K562 (cell line): Measurements from ENCODE around the gene PILRA. TPM values are rescaled to one million over a fixed set of nuclear protein-coding genes. Genes with fewer than 3 reads are reported as not detected.
A peak's percentile ranks its signal among the peaks of the same experiment; 100 is the strongest.

Experiments used
- ARNT ChIP-seq, 2 experiments: fragments of 450-650 bp; IDR thresholded peaks; 2 replicates each; pipeline ENCODE4 v1.6.1; 2016; ENCODE audit warnings: mild to moderate bottlenecking in 1 of 2
- E2F8 ChIP-seq: fragments of 450-650 bp; IDR thresholded peaks from 2 replicates; pipeline ENCODE4 v1.7.1; 2018; ENCODE audit warnings: mild to moderate bottlenecking, low read depth; ENCODE audit not compliant: partially characterized antibody
- FUS ChIP-seq: fragments of 200-400 bp; formaldehyde crosslinking; optimal IDR thresholded peaks from 2 replicates; pipeline ENCODE3; 2017; ENCODE audit warnings: low read depth, low read length
- HNRNPK ChIP-seq: fragments of 200-400 bp; formaldehyde crosslinking; IDR thresholded peaks from one replicate; pipeline ENCODE4 v1.6.1; 2018; ENCODE audit warnings: mild to moderate bottlenecking, low read depth, low read length; ENCODE audit not compliant: poor library complexity, severe bottlenecking
- KLF16 ChIP-seq: IDR thresholded peaks from 2 replicates; pipeline ENCODE4 v1.6.1; 2016; ENCODE audit warnings: antibody characterized with exemption
- NCOA1 ChIP-seq: fragments of 450-650 bp; IDR thresholded peaks from 2 replicates; pipeline ENCODE4 v1.6.1; 2016; ENCODE audit warnings: low read depth
- NFATC3 ChIP-seq: fragments of 450-650 bp; IDR thresholded peaks from 2 replicates; pipeline ENCODE4 v1.6.1; 2017; ENCODE audit warnings: mild to moderate bottlenecking
- PRMT5 ChIP-seq: sonication (generic); formaldehyde crosslinking; IDR thresholded peaks from 2 replicates; pipeline ENCODE4 v1.5.0; 2020; ENCODE audit warnings: missing genetic modification reagents
- PYGO2 ChIP-seq: fragments of 450-650 bp; IDR thresholded peaks from 2 replicates; pipeline ENCODE4 v1.6.1; 2016; ENCODE audit warnings: mild to moderate bottlenecking, missing genetic modification characterization, moderate library complexity, missing compliant biosample characterization
- RBM22 ChIP-seq: fragments of 200-400 bp; formaldehyde crosslinking; IDR thresholded peaks from 2 replicates; pipeline ENCODE4 v1.6.1; 2018; ENCODE audit warnings: low read length, low read depth; ENCODE audit not compliant: poor library complexity, severe bottlenecking
- SMARCA4 ChIP-seq: fragments of 450-650 bp; IDR thresholded peaks from 2 replicates; pipeline ENCODE4 v1.6.1; 2016
- TBL1XR1 ChIP-seq, 2 experiments: IDR thresholded peaks; 2 replicates each; pipeline ENCODE4 v1.6.1; 2012; ENCODE audit warnings: improper control_type of control experiment in 2 of 2, low read length in 2 of 2, mild to moderate bottlenecking in 1 of 2
- U2AF2 ChIP-seq: fragments of 200-400 bp; formaldehyde crosslinking; optimal IDR thresholded peaks from 2 replicates; pipeline ENCODE3; 2017; ENCODE audit warnings: low read depth, mild to moderate bottlenecking, low read length
- XRCC3 ChIP-seq: fragments of 450-650 bp; IDR thresholded peaks from 2 replicates; pipeline ENCODE4 v1.6.1; 2017; ENCODE audit warnings: mild to moderate bottlenecking, moderate library complexity
- ZBTB26 ChIP-seq: fragments of 450-650 bp; formaldehyde crosslinking; IDR thresholded peaks from 2 replicates; pipeline ENCODE4 v1.4.0; 2022; ENCODE audit warnings: missing genetic modification characterization
- ZBTB5 ChIP-seq: fragments of 450-650 bp; IDR thresholded peaks from 2 replicates; pipeline ENCODE4 v1.6.1; 2017; ENCODE audit warnings: antibody characterized with exemption
- ZNF232 ChIP-seq: sonication (generic); formaldehyde crosslinking; IDR thresholded peaks from 2 replicates; pipeline ENCODE4 v1.8.0; 2022; ENCODE audit warnings: mild to moderate bottlenecking, missing genetic modification reagents
- ZNF583 ChIP-seq: fragments of 250-450 bp; sonication (Bioruptor Pico); IDR thresholded peaks from 2 replicates; pipeline ENCODE4 v1.4.0; 2020
- ZNF668 ChIP-seq: fragments of 250-450 bp; sonication (Bioruptor Pico); IDR thresholded peaks from 2 replicates; pipeline ENCODE4 v1.8.0; 2022; ENCODE audit warnings: mild to moderate bottlenecking, inconsistent platforms
- ZNF76 ChIP-seq: fragments of 250-450 bp; sonication (Bioruptor Pico); IDR thresholded peaks from 2 replicates; pipeline ENCODE4 v1.4.0; 2020; ENCODE audit warnings: mild to moderate bottlenecking, moderate library complexity, borderline replicate concordance
- ZNF764 ChIP-seq: fragments of 250-450 bp; sonication (Bioruptor Pico); IDR thresholded peaks from 2 replicates; pipeline ENCODE4 v1.4.0; 2020; ENCODE audit warnings: low read depth, mild to moderate bottlenecking, moderate library complexity
- polyA plus RNA-seq, 8 experiments: library from polyadenylated mRNA; depleted of rRNA in 4 of 8; stranded (reverse) in 5 of 8; unstranded in 3 of 8; fragments of >200 nt; fragmentation: Nextera tagmentation in 2 of 8; fragmentation: Illumina TruSeq in 1 of 8; extraction: Ambion mirVana in 2 of 8; extraction: Trizol in 1 of 8; gene quantifications; 2 replicates each; pipeline versions ENCODE4 v1.2.1 to v1.2.3, GENCODE V29; 2011 to 2014; ENCODE audit warnings: inconsistent platforms in 1 of 8, missing spikeins in 1 of 8
- total RNA-seq, 7 experiments: library from RNA; depleted of rRNA in 6 of 7; stranded (reverse); fragments of >200 nt in 6 of 7; fragmentation: Illumina TruSeq in 2 of 7; extraction: Trizol in 2 of 7; gene quantifications; 2 replicates each; pipeline versions ENCODE4 v1.2.1 to v1.2.3, GENCODE V29; 2011 to 2021; ENCODE audit warnings: low replicate concordance in 1 of 7
- TF ChIP-seq, protein P1 (sequence below): sonication (generic); formaldehyde crosslinking; IDR thresholded peaks from 2 replicates; pipeline ENCODE4 v1.4.0; 2020; ENCODE audit warnings: mild to moderate bottlenecking, missing genetic modification reagents

PILRA gene
- total and polyA plus RNA-seq, 9 of the 15 experiments (the other 6 are each of a cell fraction or from before 2014, with no cell fraction given) = 0.13 to 1.8 (median 0.62) TPM

DNA sequence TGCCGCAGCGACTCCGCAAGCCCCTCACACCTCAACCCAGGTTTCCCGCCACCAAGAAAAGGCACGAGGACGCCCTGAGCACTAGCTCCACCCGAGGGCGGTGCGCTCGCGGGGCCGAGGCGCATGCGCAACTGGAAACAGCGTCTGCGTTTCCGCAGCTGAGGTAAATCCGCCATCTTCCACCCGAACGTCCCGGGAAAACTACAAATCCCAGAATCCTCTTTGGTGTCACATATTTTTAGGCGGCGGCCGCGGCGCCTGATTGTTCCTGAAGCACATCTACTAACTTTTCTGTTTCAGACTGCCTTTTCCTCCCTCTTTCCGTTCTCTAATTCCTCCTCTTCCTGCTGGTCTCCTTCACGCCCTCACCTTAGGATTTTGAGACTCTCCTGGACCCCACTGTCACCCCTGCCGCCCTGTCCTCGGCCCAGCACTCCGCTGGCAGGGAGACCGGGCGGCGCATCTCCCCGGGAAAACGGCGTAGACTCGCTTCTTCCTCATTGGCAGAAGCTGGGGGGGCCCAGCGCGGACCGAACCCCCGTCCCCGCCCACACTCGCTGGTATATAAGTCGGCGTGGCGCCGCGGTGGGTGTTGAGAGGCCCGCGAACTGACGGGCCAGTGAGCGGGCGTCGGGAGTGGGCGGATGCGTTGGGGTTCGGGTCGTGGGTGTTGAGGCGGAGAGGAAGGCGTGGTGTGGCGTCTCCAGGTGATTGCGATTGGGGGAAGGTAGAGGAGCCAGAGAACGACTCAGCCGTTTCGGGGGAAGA, 55.1 kb downstream of the PILRA start, which contains the start of gene ZCWPW1 (continued):
- TF ChIP-seq NCOA1 (peak; percentile 62), ZBTB26 (CRISPR knock-in tag) (peak; percentile 99), ZNF232 (CRISPR knock-in tag) (peak; percentile 98), SMARCA4 (peak; percentile 79), KLF16 (0 out of 2 replicates have a peak, but pooled peaks have one; percentile 3), E2F8 (peak; percentile 97), FUS (no peak), ZNF764 (CRISPR knock-in tag) (no peak; the same call in 1 of the 2 replicates), ZBTB5 (no peak), ARNT (IDR thresholded peaks at IDR 0.05) (peak; percentile 48 to 87), TBL1XR1 (IDR thresholded peaks at IDR 0.05; ENCODE audit: low read length in 2 of 2) (peak in 1 of 2 experiments; percentile 43; a peak in 2 of 4 replicates), U2AF2 (no peak), PRMT5 (CRISPR knock-in tag) (peak; percentile 42; the same call in 1 of the 2 replicates), ZNF76 (CRISPR knock-in tag) (peak; percentile 4; the same call in 1 of the 2 replicates), RBM22 (peak; percentile 89), HNRNPK (peak; percentile 83), PYGO2 (tag) (no peak), NFATC3 (peak; percentile 60; the same call in 1 of the 2 replicates), ZNF668 (CRISPR knock-in tag) (no peak), XRCC3 (no peak), ZNF583 (CRISPR knock-in tag) (no peak)
- TF ChIP-seq, protein P1, sequence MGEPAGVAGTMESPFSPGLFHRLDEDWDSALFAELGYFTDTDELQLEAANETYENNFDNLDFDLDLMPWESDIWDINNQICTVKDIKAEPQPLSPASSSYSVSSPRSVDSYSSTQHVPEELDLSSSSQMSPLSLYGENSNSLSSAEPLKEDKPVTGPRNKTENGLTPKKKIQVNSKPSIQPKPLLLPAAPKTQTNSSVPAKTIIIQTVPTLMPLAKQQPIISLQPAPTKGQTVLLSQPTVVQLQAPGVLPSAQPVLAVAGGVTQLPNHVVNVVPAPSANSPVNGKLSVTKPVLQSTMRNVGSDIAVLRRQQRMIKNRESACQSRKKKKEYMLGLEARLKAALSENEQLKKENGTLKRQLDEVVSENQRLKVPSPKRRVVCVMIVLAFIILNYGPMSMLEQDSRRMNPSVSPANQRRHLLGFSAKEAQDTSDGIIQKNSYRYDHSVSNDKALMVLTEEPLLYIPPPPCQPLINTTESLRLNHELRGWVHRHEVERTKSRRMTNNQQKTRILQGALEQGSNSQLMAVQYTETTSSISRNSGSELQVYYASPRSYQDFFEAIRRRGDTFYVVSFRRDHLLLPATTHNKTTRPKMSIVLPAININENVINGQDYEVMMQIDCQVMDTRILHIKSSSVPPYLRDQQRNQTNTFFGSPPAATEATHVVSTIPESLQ (CRISPR knock-in tag) = peak; percentile 100
